ENCODE results near the gene CRELD1.

The CRELD1 gene

GRCh38 chr3:9903238-9903624 is 30.4 kb upstream of the CRELD1 start:
- DNase-seq (ENCODE audit: low read depth in 2 of 2) = no peak

- DNase-seq (ENCODE audit: low read depth in 2 of 2) = no peak
Observed at GRCh38 chr3:9903904-9904303, 29.7 kb upstream of the CRELD1 start.

GRCh38 chr3:9906480-9906879 is 27.2 kb upstream of the CRELD1 start:
- DNase-seq (ENCODE audit: low read depth in 2 of 2) = no peak

GRCh38 chr3:9908286-9908685 is 25.3 kb upstream of the CRELD1 start:
- no peak for DNase-seq (ENCODE audit: low read depth in 2 of 2)

- DNase-seq (ENCODE audit: low read depth in 2 of 2) = no peak
Observed at GRCh38 chr3:9909221-9910013, 24.2 kb upstream of the CRELD1 start.

DNA sequence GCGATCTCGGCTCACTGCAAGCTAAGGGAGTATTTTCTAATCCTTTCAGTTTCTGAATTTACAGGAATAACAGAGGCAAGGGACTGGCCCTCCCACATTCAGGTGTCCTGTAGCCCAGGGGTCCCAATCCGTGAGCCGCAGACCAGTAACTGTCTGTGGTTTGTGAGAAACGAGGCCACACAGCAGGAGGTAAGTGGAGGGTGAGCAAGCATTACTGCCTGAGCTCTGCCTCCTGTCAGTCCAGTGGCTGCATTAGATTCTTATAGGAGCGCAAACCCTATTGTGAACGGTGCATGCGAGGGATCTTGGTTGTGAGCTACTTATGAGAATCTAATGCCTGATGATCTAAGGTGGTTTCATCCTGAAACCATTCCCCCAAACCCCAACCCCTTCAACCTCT is 21.8 kb upstream of the CRELD1 start:
- no peak for DNase-seq (ENCODE audit: low read depth in 2 of 2)

- DNase-seq (ENCODE audit: low read depth in 2 of 2) = no peak
Observed at GRCh38 chr3:9912294-9912935, 21.2 kb upstream of the CRELD1 start.

- DNase-seq (ENCODE audit: low read depth in 2 of 2) = no peak
Observed at GRCh38 chr3:9913601-9914000, 20.0 kb upstream of the CRELD1 start.

DNA sequence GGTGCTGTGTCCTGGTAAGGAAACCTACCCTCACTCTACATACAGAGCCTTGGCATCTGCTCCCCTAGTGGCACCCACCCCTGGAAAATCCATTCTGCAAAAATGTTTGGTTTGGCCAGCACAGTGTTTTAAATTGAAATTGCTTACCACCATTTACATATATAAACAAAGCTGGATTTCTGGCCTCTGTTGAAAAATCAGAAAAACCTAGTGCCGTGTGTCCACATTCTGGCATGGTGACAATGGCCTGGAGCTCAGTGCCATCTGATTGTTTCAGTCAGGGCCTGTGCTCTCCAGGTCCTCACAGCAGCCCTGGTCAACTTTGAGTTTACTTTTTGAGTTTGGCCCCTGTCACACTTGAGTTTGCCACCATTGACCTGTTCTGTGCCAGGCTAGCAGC is 19.6 kb upstream of the CRELD1 start:
- no peak for DNase-seq (ENCODE audit: low read depth in 2 of 2)

DNA sequence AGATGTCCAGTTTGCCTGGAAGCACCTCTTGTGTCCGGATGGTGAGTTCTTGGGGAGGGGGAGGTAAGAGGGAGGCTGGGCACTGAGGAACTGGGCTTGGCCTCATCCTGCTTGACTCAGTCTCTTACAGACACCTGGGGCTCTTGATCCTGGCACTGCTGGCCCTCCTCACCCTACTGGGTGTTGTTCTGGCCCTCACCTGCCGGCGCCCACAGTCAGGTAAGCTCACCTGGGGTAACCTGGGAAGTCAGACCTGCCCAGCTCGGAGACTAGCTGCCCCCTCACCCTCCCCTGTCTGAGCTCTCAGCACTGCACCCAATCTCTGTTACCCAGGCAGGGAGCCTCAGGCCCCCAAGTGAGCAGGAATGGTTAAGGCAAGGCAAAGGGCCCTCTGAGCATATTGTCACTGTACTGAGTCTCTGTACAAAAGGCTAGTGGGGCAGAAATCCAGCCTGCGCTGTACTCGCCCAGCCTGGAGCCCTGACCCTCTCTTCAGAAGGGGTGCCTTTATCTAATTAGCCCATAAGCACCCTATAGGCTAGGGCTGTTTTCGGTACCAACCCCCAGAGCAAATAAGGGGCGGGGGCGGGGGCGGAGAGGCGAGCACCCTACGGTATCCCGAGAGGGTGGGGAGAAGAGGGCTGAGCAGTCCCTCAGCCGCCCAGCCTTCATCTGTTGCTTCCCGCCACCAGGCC is 18.9 kb upstream of the CRELD1 start:
- no peak for DNase-seq (ENCODE audit: low read depth in 2 of 2)

DNA sequence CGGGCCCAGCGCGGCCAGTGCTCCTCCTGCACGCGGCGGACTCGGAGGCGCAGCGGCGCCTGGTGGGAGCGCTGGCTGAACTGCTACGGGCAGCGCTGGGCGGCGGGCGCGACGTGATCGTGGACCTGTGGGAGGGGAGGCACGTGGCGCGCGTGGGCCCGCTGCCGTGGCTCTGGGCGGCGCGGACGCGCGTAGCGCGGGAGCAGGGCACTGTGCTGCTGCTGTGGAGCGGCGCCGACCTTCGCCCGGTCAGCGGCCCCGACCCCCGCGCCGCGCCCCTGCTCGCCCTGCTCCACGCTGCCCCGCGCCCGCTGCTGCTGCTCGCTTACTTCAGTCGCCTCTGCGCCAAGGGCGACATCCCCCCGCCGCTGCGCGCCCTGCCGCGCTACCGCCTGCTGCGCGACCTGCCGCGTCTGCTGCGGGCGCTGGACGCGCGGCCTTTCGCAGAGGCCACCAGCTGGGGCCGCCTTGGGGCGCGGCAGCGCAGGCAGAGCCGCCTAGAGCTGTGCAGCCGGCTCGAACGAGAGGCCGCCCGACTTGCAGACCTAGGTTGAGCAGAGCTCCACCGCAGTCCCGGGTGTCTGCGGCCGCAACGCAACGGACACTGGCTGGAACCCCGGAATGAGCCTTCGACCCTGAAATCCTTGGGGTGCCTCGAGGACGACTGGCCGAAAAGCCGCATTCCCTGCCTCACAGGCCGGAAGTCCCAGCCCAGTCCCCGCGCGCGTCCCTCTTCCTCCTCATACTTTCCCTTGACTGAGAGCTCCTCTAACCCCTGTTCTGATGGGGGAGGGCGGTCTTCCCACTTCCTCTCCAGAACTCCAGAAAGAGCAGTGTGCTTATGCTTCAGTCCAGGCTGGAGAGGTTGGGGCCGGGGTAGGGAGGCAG is 18.1 kb upstream of the CRELD1 start:
- no peak for DNase-seq (ENCODE audit: low read depth in 2 of 2)

DNA sequence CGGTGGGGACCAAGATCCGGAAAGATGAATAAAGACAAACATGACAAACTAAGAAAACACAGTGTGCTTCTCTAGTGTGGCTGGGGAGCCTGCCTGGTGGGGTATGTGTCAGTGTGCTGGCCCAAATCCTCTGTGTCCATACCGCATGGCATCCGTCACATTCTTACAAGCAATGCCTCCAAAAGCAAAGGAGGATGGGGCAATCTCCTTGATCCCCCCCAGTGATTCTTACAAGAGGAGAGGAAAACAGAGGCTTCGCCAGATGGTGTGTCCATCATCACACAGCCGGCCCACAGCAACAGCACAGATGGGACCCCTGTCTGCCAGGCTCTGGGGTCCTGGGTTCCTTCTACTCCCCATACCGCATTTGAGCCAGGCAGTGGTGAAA is 17.3 kb upstream of the CRELD1 start:
- DNase-seq (ENCODE audit: low read depth in 2 of 2) = no peak

DNA sequence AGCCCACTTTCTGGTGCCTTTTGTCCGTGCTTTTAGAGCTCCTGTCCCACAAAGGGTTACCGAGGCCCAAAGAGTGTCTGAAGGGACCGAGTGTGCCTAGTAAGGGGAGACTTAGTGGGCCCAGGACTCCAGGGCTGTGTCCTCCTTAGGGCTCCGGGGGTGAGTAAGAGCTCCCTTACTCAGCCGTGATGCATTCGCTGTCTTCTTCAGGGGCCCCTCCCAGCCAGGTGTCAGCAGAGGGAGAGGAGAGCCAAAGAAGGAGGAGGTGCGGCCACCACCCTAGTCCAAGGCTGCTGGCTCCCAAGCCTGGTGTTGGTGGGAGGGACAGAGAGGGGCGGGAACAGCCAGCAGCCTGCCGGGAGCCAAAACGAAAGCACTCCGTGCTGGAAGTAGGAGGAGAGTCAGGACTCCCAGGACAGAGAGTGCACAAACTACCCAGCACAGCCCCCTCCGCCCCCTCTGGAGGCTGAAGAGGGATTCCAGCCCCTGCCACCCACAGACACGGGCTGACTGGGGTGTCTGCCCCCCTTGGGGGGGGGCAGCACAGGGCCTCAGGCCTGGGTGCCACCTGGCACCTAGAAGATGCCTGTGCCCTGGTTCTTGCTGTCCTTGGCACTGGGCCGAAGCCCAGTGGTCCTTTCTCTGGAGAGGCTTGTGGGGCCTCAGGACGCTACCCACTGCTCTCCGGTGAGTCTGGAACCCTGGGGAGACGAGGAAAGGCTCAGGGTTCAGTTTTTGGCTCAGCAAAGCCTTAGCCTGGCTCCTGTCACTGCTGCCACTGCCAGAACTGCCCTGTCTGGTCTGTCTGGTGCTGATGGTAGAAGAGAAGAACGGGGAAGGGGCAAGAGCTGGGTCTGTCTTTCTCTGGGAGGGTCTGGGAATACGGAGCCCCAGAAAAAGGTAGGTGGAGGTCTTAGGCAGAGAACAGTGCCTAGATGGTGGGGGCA is 16.6 kb upstream of the CRELD1 start, which contains the start of gene IL17RC:
IL17RC (plus strand) TSS at position 365 of the 947 bp plus-strand sequence; CDS start at position 583, 218 bp downstream.
- peak in 1 of 2 experiments; percentile 50 for DNase-seq (ENCODE audit: low read depth in 2 of 2)

- DNase-seq (ENCODE audit: low read depth in 2 of 2) = no peak
Observed at GRCh38 chr3:9917820-9918219, 15.8 kb upstream of the CRELD1 start.

GRCh38 chr3:9918261-9919038 is 15.2 kb upstream of the CRELD1 start:
- DNase-seq (ENCODE audit: low read depth in 2 of 2) = no peak

DNA sequence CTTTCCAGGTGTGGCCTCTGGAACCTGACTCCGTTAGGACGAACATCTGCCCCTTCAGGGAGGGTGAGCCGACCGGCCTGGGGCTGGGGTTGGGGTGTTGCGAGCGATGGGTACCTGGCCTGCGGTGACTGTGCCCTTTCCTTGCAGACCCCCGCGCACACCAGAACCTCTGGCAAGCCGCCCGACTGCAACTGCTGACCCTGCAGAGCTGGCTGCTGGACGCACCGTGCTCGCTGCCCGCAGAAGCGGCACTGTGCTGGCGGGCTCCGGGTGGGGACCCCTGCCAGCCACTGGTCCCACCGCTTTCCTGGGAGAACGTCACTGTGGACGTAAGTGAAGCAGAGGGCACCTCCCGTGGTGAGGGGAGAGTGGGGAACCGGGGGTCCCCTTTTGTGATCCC is 5.5 kb upstream of the CRELD1 start:
- no peak for DNase-seq (ENCODE audit: low read depth in 2 of 2)

DNA sequence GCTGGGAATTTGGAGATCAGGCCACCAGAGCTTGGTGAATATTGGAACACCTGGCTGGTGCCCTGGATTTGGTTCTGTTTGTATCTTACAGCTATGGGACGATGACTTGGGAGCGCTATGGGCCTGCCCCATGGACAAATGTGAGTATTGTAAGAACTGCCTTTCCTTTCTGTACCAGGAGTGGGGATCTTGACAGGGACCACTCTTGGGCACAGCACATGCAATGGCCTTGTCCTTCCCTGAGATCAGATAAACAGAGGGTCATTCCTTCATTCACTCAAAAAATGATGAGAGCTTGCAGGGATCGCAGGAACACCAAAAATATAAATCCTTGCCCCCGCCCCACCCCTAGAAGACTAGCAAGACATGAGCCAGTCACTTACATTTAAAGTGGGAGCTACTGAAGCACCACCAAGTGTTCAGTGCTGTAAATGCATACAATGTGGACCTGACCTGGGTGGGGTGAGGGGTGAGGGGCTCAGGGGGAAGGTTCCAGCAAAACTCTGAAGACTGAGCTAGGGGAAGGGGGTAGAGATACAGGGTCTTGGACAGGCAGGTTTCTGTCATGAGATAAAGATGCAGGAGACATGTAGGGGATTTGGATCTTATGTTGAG is 2.7 kb upstream of the CRELD1 start:
- no peak for DNase-seq (ENCODE audit: low read depth in 2 of 2)

DNA sequence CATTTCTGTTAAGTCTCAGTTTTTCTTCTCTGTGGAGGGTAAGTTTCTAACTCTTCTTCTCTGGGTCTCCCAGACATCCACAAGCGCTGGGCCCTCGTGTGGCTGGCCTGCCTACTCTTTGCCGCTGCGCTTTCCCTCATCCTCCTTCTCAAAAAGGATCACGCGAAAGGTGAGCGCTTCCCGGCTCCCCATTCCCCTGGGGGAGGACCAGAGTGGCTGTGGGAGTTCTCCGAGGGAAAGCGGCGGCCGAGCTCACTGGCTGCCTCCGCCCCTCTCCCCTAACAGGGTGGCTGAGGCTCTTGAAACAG is 1.1 kb upstream of the CRELD1 start:
- no peak for DNase-seq (ENCODE audit: low read depth in 2 of 2)

DNA sequence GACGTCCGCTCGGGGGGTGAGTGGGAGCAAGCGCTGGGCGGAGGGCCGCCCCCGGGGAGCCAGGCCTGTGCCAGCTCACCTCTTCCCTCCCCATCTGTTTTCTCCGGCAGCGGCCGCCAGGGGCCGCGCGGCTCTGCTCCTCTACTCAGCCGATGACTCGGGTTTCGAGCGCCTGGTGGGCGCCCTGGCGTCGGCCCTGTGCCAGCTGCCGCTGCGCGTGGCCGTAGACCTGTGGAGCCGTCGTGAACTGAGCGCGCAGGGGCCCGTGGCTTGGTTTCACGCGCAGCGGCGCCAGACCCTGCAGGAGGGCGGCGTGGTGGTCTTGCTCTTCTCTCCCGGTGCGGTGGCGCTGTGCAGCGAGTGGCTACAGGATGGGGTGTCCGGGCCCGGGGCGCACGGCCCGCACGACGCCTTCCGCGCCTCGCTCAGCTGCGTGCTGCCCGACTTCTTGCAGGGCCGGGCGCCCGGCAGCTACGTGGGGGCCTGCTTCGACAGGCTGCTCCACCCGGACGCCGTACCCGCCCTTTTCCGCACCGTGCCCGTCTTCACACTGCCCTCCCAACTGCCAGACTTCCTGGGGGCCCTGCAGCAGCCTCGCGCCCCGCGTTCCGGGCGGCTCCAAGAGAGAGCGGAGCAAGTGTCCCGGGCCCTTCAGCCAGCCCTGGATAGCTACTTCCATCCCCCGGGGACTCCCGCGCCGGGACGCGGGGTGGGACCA is 632 bp upstream of the CRELD1 start:
- DNase-seq (ENCODE audit: low read depth in 2 of 2) = no peak

Measured in fibroblast of skin of left quadriceps (primary cell).